ENCODE measurements around the gene GLIS1. TPM values are rescaled to one million over a fixed set of nuclear protein-coding genes. Genes with fewer than 3 reads are reported as not detected.

Gene GLIS1
- total RNA-seq, 1 donor from 2014 or later, result 2.5 TPM

GRCh38 chr1:53549781-53550180 lies 189.2 kb downstream of the GLIS1 start:
- no peak overlapping the region for H3K4me3 ChIP-seq (ENCODE audit: low read depth, low read length)
- TF ChIP-seq CTCF (conservative IDR thresholded peaks at IDR 0.05; ENCODE audit: low read depth, low read length), result no peak
- no peak for DNase-seq (ENCODE audit: low read depth)

GRCh38 chr1:53549287-53549686 lies 189.7 kb downstream of the GLIS1 start:
- H3K4me3 ChIP-seq (ENCODE audit: low read depth, low read length), result no peak overlapping the region
- DNase-seq (ENCODE audit: low read depth), result no peak
- TF ChIP-seq CTCF (conservative IDR thresholded peaks at IDR 0.05; ENCODE audit: low read depth, low read length), result no peak

GRCh38 chr1:53548031-53548491 lies 190.9 kb downstream of the GLIS1 start:
- TF ChIP-seq CTCF (conservative IDR thresholded peaks at IDR 0.05; ENCODE audit: low read depth, low read length), result no peak
- DNase-seq (ENCODE audit: low read depth), result no peak
- H3K4me3 ChIP-seq (ENCODE audit: low read depth, low read length), result no peak overlapping the region

- no peak for TF ChIP-seq CTCF (conservative IDR thresholded peaks at IDR 0.05; ENCODE audit: low read depth, low read length)
- DNase-seq (ENCODE audit: low read depth), result no peak
- H3K4me3 ChIP-seq (ENCODE audit: low read depth, low read length), result no peak overlapping the region
These were observed 191.7 kb downstream of the GLIS1 start for GRCh38 chr1:53547231-53547790.

GRCh38 chr1:53546409-53547155 lies 192.4 kb downstream of the GLIS1 start:
- DNase-seq (ENCODE audit: low read depth), result no peak
- no peak overlapping the region for H3K4me3 ChIP-seq (ENCODE audit: low read depth, low read length)
- no peak for TF ChIP-seq CTCF (conservative IDR thresholded peaks at IDR 0.05; ENCODE audit: low read depth, low read length)

GRCh38 chr1:53545663-53546408 lies 193.1 kb downstream of the GLIS1 start:
- TF ChIP-seq CTCF (conservative IDR thresholded peaks at IDR 0.05; ENCODE audit: low read depth, low read length), result no peak
- DNase-seq (ENCODE audit: low read depth), result no peak
- no peak overlapping the region for H3K4me3 ChIP-seq (ENCODE audit: low read depth, low read length)
